ENCODE measurements around the gene AOAH. TPM values are rescaled to one million over a fixed set of nuclear protein-coding genes. Genes with fewer than 3 reads are reported as not detected.
"Not testable (repeated sequence)": the region's sequence is repeated elsewhere in the genome, so short reads cannot be mapped to it uniquely, and the experiment has no call there.

AOAH gene
- total and polyA plus RNA-seq, 2 experiments from 2014 or later = not detected

DNA sequence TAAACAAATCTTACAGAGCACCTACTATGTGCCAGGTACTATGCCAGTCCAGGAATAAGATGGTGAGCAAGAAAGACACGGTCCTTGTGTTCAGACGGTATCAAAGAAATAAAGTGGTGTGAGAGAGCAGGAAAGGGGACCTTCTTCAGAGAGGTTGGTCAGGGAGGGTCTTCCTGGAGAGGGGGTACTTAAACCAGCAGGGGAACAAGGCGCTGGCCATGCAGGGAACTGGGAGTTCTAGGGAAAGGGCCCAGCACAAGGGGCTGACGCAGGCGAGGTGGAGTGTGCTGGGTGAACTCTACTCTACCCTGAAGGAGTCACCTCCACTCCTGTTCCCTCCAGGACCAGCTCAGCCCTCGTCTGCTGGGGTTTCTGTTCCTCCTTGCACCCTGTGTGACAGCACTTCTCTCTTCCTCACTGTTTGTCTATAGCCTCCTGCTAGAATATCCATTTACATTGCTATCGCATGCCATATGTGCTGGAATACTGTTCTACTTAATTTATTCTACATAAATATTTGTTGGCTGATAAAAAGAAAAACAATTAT lies 73.5 kb downstream of the AOAH start:
- no peaks in the 10 kb centered on the region for H4K20me1 ChIP-seq (ENCODE audit: insufficient read depth)
- peak overlapping the region; percentile 16; the same call in 1 of the 2 replicates for H3K27ac ChIP-seq
- TF ChIP-seq EZH2 (IDR thresholded peaks at IDR 0.05; ENCODE audit: insufficient read depth, poor library complexity, severe bottlenecking) = no peak
- TF ChIP-seq EZH2phosphoT487 (IDR thresholded peaks at IDR 0.05; ENCODE audit: insufficient read depth, low read depth) = no peak
- H3K36me3 ChIP-seq (ENCODE audit: low read depth) = no peaks in the 10 kb centered on the region
- no peak overlapping the region for H2AFZ ChIP-seq
- H3K9me2 ChIP-seq (ENCODE audit: insufficient read depth) = no peaks in the 10 kb centered on the region
- H3F3A ChIP-seq (ENCODE audit: insufficient read depth) = peaks cover 38% of the 10 kb centered on the region
- H3K4me2 ChIP-seq (ENCODE audit: unreplicated experiment) = peak overlapping the region; percentile 55
- H3K9ac ChIP-seq = no peak overlapping the region
- no peaks in the 10 kb centered on the region for H3K79me2 ChIP-seq (ENCODE audit: insufficient read depth)
- H3K4me1 ChIP-seq (ENCODE audit: insufficient read depth) = peaks cover 35% of the 10 kb centered on the region
- DNase-seq = peak; percentile 10
- in situ Hi-C loops (cut with MboI) = no loop called here
- WGBS, 2 experiments (ENCODE audit: low coverage in 1 of 2, low lambda C conversion rate in 2 of 2, missing lambda C conversion rate in 2 of 2) = 84 to 91% methylated on average over 7 of the region's 7 CpGs
- no peaks in the 10 kb centered on the region for H3K9me3 ChIP-seq (ENCODE audit: low read depth)
- no peak overlapping the region for H3K4me3 ChIP-seq
- peaks cover 17% of the 10 kb centered on the region for H3K27me3 ChIP-seq (replicated peaks; ENCODE audit: insufficient read depth)

DNA sequence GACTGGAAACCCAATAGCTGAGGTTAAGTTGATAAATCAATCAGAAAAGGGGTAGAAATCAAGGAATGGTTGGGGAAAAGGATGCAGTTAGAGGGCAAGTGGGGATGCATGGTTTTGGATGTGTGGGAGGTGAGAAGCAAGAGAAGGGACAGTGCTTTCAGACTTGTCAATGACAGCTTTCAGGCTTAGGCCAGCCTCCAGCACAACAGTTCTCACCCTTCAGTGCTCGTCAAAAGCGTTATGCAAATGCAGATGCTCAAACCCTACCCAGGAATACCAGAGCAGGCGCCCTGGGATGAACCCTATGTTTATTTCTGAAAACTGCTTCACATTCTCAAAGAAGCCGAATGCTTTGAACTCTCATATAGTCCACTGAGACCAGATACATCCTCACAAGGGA lies 74.0 kb downstream of the AOAH start:
- TF ChIP-seq EZH2phosphoT487 (IDR thresholded peaks at IDR 0.05; ENCODE audit: insufficient read depth, low read depth) = no peak
- no peak for TF ChIP-seq EZH2 (IDR thresholded peaks at IDR 0.05; ENCODE audit: insufficient read depth, poor library complexity, severe bottlenecking)
- Histone ChIP-seq H3K9me2 (ENCODE audit: insufficient read depth) (no peaks in the 10 kb centered on the region), H3K4me2 (ENCODE audit: unreplicated experiment) (no peak overlapping the region), H3K79me2 (ENCODE audit: insufficient read depth) (no peaks in the 10 kb centered on the region), H3K27ac (no peak overlapping the region), H3K36me3 (ENCODE audit: low read depth) (no peaks in the 10 kb centered on the region), H3K9ac (no peak overlapping the region), H2AFZ (no peak overlapping the region), H4K20me1 (ENCODE audit: insufficient read depth) (no peaks in the 10 kb centered on the region), H3K4me1 (ENCODE audit: insufficient read depth) (peaks cover 35% of the 10 kb centered on the region), H3K4me3 (no peak overlapping the region), H3F3A (ENCODE audit: insufficient read depth) (peaks cover 38% of the 10 kb centered on the region), H3K9me3 (ENCODE audit: low read depth) (no peaks in the 10 kb centered on the region), H3K27me3 (replicated peaks; ENCODE audit: insufficient read depth) (peaks cover 22% of the 10 kb centered on the region)
- WGBS, 2 experiments (ENCODE audit: low coverage in 1 of 2, low lambda C conversion rate in 2 of 2, missing lambda C conversion rate in 2 of 2) = 94 to 98% methylated on average over 4 of the region's 4 CpGs
- DNase-seq = no peak
- in situ Hi-C loops (cut with MboI) = no loop called here

DNA sequence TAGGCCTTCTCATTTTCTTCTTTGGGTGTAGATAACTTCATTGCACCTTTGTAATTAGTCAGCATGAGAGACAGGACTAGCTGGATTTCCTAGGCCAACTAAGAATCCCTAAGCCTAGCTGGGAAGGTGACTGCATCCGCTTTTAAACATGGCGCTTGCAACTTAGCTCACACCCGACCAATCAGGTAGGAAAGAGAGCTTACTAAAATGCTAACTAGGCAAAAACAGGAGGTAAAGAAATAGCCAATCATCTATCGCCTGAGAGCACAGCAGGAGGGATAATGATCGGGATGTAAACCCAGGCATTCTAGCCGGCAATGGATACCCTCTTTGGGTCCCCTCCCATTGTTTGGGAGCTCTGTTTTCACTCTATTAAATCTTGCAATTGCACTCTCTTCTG lies 75.0 kb downstream of the AOAH start:
- Histone ChIP-seq H3K27me3 (replicated peaks; ENCODE audit: insufficient read depth) (peaks cover 32% of the 10 kb centered on the region), H3F3A (ENCODE audit: insufficient read depth) (peaks cover 38% of the 10 kb centered on the region), H3K4me1 (ENCODE audit: insufficient read depth) (peaks cover 35% of the 10 kb centered on the region)
- in situ Hi-C loops (cut with MboI); H3K4me3 ChIP-seq; H3K27ac ChIP-seq; H3K9me2 ChIP-seq (ENCODE audit: insufficient read depth); H3K9me3 ChIP-seq (ENCODE audit: low read depth); H4K20me1 ChIP-seq (ENCODE audit: insufficient read depth); H3K4me2 ChIP-seq (ENCODE audit: unreplicated experiment); H3K79me2 ChIP-seq (ENCODE audit: insufficient read depth); H3K9ac ChIP-seq; H2AFZ ChIP-seq; DNase-seq; H3K36me3 ChIP-seq (ENCODE audit: low read depth): not testable (repeated sequence)
- 89 to 91% methylated on average over 6 of the region's 6 CpGs for WGBS, 2 experiments (ENCODE audit: low coverage in 1 of 2, low lambda C conversion rate in 2 of 2, missing lambda C conversion rate in 2 of 2)

DNA sequence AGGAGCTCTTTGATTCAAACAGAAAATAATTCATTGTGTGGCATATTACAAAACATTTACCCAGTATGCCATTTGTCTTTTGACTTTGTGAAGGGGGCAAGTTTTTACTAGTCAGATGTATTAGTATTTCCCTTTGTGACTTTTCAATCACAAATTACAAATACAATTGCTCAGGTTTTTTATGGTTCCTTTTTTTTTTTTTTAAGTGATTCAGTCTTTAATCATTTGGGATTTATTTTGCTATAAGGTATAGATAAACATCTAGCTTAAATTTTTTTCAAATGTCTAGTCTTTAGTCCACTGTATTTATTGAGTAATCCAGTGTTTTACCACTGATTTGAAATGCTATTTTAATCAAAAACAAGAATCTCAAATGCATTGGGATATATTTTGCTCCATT lies 75.9 kb downstream of the AOAH start:
- H3K36me3 ChIP-seq (ENCODE audit: low read depth) = no peaks in the 10 kb centered on the region
- no peak overlapping the region for H3K27ac ChIP-seq
- no peak overlapping the region for H2AFZ ChIP-seq
- H3K9me2 ChIP-seq (ENCODE audit: insufficient read depth) = no peaks in the 10 kb centered on the region
- H4K20me1 ChIP-seq (ENCODE audit: insufficient read depth) = no peaks in the 10 kb centered on the region
- no peak for TF ChIP-seq EZH2 (IDR thresholded peaks at IDR 0.05; ENCODE audit: insufficient read depth, poor library complexity, severe bottlenecking)
- TF ChIP-seq EZH2phosphoT487 (IDR thresholded peaks at IDR 0.05; ENCODE audit: insufficient read depth, low read depth) = no peak
- no peak overlapping the region for H3K4me3 ChIP-seq
- DNase-seq = peak; percentile 21
- peaks cover 34% of the 10 kb centered on the region for H3F3A ChIP-seq (ENCODE audit: insufficient read depth)
- H3K9me3 ChIP-seq (ENCODE audit: low read depth) = no peaks in the 10 kb centered on the region
- in situ Hi-C loops (cut with MboI) = no loop called here
- no peak overlapping the region for H3K9ac ChIP-seq
- H3K27me3 ChIP-seq (replicated peaks; ENCODE audit: insufficient read depth) = peaks cover 40% of the 10 kb centered on the region
- peaks cover 31% of the 10 kb centered on the region for H3K4me1 ChIP-seq (ENCODE audit: insufficient read depth)
- no peaks in the 10 kb centered on the region for H3K79me2 ChIP-seq (ENCODE audit: insufficient read depth)
- no peak overlapping the region for H3K4me2 ChIP-seq (ENCODE audit: unreplicated experiment)

All from GM23248 (cell line).